Neural progenitor cell (in vitro differentiated cells): Measurements from ENCODE around the gene PCSK6.

ENCODE experiments used
- CTCF ChIP-seq: fragments of 200-600 bp; sonication (generic); IDR thresholded peaks from 2 replicates; pipeline ENCODE4 v1.5.1; 2017; ENCODE audit warnings: antibody characterized with exemption, mild to moderate bottlenecking
- EZH2 ChIP-seq: fragments of 200-600 bp; sonication (generic); IDR thresholded peaks from 2 replicates; pipeline ENCODE4 v1.6.1; 2017; ENCODE audit warnings: antibody characterized with exemption, mild to moderate bottlenecking, moderate library complexity
- EZH2phosphoT487 ChIP-seq: fragments of 200-600 bp; sonication (generic); IDR thresholded peaks from 2 replicates; pipeline ENCODE4 v1.6.1; 2017; ENCODE audit warnings: antibody characterized with exemption

- TF ChIP-seq CTCF = no peak
- no peak for TF ChIP-seq EZH2phosphoT487
- TF ChIP-seq EZH2 = no peak
Observed at GRCh38 chr15:101448336-101448735, 41.2 kb downstream of the PCSK6 start.
